Measurements from ENCODE around the gene SP9.

SP9 gene

DNA sequence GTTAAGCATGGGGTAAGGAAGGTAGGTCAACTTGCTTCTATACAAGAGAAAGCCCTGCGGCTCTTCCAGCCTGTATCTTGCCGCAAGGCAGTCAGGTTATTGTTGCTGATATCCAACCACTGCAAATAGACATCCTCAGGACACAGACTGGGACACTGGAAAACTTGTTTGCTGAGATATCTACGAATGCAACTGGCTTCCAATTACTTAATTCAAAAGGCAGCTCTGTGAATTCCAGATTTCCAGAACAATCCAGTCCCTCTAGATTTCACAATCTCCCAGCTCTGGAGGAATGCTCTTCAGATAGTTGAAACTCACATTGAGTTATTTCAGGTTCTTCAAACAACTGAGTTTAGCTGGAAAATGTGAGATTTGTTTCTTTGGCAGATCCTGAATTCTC lies 34.6 kb upstream of the SP9 start:
- Histone ChIP-seq H3K79me2 (ENCODE audit: insufficient read depth, low read length) (no peaks in the 10 kb centered on the region), H3K4me1 (ENCODE audit: insufficient read depth, low read length, poor library complexity, severe bottlenecking) (no peaks in the 10 kb centered on the region), H3K4me2 (ENCODE audit: low read depth, low read length, poor library complexity, severe bottlenecking) (no peak overlapping the region), H4K20me1 (ENCODE audit: insufficient read depth, low read length, poor library complexity, severe bottlenecking) (no peaks in the 10 kb centered on the region), H3K9me2 (replicated peaks; ENCODE audit: low read depth, low read length) (no peaks in the 10 kb centered on the region), H2AFZ (ENCODE audit: low read length) (no peak overlapping the region), H3K9ac (ENCODE audit: low read depth, low read length, poor library complexity, severe bottlenecking) (no peak overlapping the region), H3K36me3 (ENCODE audit: insufficient read depth, low read length) (no peaks in the 10 kb centered on the region), H3K4me3 (ENCODE audit: low read length, poor library complexity, severe bottlenecking) (no peak overlapping the region), H3K27me3 (ENCODE audit: insufficient read depth, low read length, poor library complexity, severe bottlenecking) (no peaks in the 10 kb centered on the region), H3F3A (ENCODE audit: low read depth) (no peaks in the 10 kb centered on the region), H3K9me3 (ENCODE audit: insufficient read depth, low read depth, low read length) (no peaks in the 10 kb centered on the region)
- TF ChIP-seq EZH2phosphoT487 (IDR thresholded peaks at IDR 0.05; ENCODE audit: borderline replicate concordance) (no peak), CTCF (conservative IDR thresholded peaks at IDR 0.05; ENCODE audit: low read length) (no peak)

DNA sequence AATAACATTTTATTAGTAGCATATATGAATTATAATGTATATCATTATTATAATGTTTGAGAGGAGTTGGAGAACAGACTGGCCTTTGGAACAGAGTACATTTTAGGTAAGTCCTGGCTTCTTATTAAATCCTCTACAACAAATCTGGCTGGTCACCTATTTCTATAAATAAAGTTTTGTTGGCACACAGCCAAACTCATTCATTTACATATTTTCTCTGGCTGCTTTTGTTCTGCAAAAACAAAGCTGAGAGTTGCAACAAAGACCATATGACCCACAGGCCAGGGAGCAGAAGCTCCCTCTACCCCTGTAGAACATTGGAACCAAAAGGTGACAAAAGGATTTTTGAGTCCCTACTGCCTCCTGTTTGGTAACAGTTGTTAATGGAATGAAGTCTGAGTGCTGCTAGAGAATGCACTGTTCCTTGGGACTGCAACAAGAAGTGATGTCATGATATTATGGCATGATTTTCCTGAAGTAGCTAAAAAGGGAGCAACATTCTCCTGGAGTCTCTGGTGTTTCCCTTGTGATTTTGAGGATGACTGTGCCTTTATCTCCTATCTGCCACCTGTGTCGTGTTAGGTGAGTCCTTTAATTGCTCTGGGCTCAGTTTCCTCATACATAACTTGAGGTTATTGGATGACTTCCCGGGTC lies 22.0 kb upstream of the SP9 start:
- Histone ChIP-seq H3F3A (ENCODE audit: low read depth) (no peaks in the 10 kb centered on the region), H4K20me1 (ENCODE audit: insufficient read depth, low read length, poor library complexity, severe bottlenecking) (no peaks in the 10 kb centered on the region), H3K27me3 (ENCODE audit: insufficient read depth, low read length, poor library complexity, severe bottlenecking) (no peaks in the 10 kb centered on the region), H3K4me2 (ENCODE audit: low read depth, low read length, poor library complexity, severe bottlenecking) (no peak overlapping the region), H3K9ac (ENCODE audit: low read depth, low read length, poor library complexity, severe bottlenecking) (no peak overlapping the region), H3K79me2 (ENCODE audit: insufficient read depth, low read length) (no peaks in the 10 kb centered on the region), H3K4me3 (ENCODE audit: low read length, poor library complexity, severe bottlenecking) (no peak overlapping the region), H2AFZ (ENCODE audit: low read length) (no peak overlapping the region), H3K4me1 (ENCODE audit: insufficient read depth, low read length, poor library complexity, severe bottlenecking) (no peaks in the 10 kb centered on the region), H3K9me2 (replicated peaks; ENCODE audit: low read depth, low read length) (no peaks in the 10 kb centered on the region), H3K36me3 (ENCODE audit: insufficient read depth, low read length) (no peaks in the 10 kb centered on the region), H3K9me3 (ENCODE audit: insufficient read depth, low read depth, low read length) (no peaks in the 10 kb centered on the region)
- TF ChIP-seq CTCF (conservative IDR thresholded peaks at IDR 0.05; ENCODE audit: low read length) (no peak), EZH2phosphoT487 (IDR thresholded peaks at IDR 0.05; ENCODE audit: borderline replicate concordance) (no peak)

GRCh38 chr2:174322149-174322548 lies 12.6 kb upstream of the SP9 start:
- H3K79me2 ChIP-seq (ENCODE audit: insufficient read depth, low read length): no peaks in the 10 kb centered on the region
- H3K4me2 ChIP-seq (ENCODE audit: low read depth, low read length, poor library complexity, severe bottlenecking): no peak overlapping the region
- no peaks in the 10 kb centered on the region for H3K9me3 ChIP-seq (ENCODE audit: insufficient read depth, low read depth, low read length)
- H3K36me3 ChIP-seq (ENCODE audit: insufficient read depth, low read length): no peaks in the 10 kb centered on the region
- H3K9me2 ChIP-seq (replicated peaks; ENCODE audit: low read depth, low read length): no peaks in the 10 kb centered on the region
- no peaks in the 10 kb centered on the region for H3F3A ChIP-seq (ENCODE audit: low read depth)
- H2AFZ ChIP-seq (ENCODE audit: low read length): no peak overlapping the region
- H3K9ac ChIP-seq (ENCODE audit: low read depth, low read length, poor library complexity, severe bottlenecking): no peak overlapping the region
- H3K27me3 ChIP-seq (ENCODE audit: insufficient read depth, low read length, poor library complexity, severe bottlenecking): peaks cover under 1% of the 10 kb centered on the region
- H3K4me1 ChIP-seq (ENCODE audit: insufficient read depth, low read length, poor library complexity, severe bottlenecking): no peaks in the 10 kb centered on the region
- no peaks in the 10 kb centered on the region for H4K20me1 ChIP-seq (ENCODE audit: insufficient read depth, low read length, poor library complexity, severe bottlenecking)
- no peak overlapping the region for H3K4me3 ChIP-seq (ENCODE audit: low read length, poor library complexity, severe bottlenecking)
- TF ChIP-seq CTCF (conservative IDR thresholded peaks at IDR 0.05; ENCODE audit: low read length) (no peak), EZH2phosphoT487 (IDR thresholded peaks at IDR 0.05; ENCODE audit: borderline replicate concordance) (no peak)

Data from Loucy (cell line).